ENCODE results near the gene PRR33.

DNA sequence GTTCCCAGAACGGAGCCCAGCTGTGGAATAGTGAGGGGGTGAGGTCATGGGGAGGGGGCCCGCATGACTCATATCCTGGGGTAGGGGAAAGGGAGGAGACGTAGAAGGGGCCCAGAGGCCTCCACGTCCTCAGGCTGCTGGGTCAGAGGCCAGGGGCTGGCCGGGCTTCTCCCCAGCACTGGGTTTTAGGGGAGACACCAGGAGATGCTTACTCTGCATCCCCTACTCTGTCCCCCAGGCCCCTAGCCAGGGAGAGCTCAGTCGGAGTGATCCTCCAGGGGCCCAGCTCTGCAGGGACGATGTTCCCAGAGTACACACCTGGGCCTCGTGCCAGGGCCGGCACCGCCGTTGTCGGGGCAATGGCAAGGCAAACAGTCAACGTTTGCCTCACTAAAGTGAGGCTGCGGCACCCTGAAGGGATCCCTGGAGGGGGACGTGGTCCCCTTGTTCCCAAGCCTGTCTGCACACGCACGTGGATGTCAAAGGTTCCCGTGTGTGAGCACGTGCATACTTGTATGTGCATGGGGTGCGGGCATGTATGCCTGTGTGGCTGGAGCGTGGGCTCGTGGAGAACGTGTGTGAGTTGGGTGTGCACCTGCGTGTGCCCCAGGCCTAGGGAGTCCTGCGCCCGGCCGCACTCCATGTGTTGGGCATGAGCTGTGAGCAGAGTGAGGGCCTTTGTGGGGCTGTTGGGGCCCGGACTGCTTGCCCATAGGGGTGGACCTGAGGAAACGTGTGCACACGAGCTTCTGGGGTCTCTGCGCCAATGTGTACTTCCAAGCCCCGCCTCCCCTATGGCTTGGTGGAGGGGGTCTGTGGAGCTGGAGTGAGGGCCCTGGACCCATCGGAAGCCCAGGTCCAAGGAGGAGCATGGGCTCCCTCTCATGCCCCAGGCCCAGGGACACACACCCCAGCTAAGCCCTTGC lies 14.2 kb downstream of the PRR33 start:
- TF ChIP-seq EP300 (IDR thresholded peaks at IDR 0.05; ENCODE audit: low read length): no peak
- TF ChIP-seq ZBTB7A (IDR thresholded peaks at IDR 0.05; ENCODE audit: borderline replicate concordance, control insufficient read depth, low read depth, low read length): no peak

Data from K562 (cell line).